ENCODE measurements around the gene GNAT2. TPM values are rescaled to one million over a fixed set of nuclear protein-coding genes. Genes with fewer than 3 reads are reported as not detected.

Gene GNAT2
- total RNA-seq, 1 experiment from 2014 or later, result 0.20 TPM

DNA sequence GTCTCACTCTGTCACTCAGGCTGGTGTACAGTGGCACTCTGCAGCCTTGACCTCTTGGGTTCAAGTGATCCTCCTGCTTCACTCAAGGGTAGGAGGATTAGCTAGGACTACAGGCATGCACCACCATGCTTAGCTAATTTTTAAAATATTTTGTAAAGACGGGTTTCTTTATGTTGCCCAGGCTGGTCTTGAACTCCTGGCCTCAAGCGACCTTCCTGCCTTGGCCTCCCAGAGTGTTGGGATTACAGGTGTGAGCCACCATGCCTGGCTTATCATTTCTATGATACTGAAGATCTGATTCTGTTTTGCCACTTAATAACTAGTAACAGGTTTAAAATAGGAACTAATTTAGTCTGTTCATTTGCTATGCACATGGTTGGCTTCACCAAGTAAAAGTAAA lies 37.4 kb downstream of the GNAT2 start:
- H3K36me3 Mint-ChIP-seq (ENCODE audit: insufficient read depth in 1 of 3, low read depth in 3 of 3), result peaks cover 18 to 58% (median 53%) of the 10 kb centered on the region in 3 experiments; a peak in 6 of 7 replicates
- Histone ChIP-seq H4K91ac (ENCODE audit: insufficient read length, low read depth, low read length) (no peak overlapping the region), H2BK5ac (ENCODE audit: insufficient read length, low read length) (no peak overlapping the region), H4K8ac (replicated peaks; ENCODE audit: insufficient read length, low read depth, low read length) (no peak overlapping the region), H2BK15ac (ENCODE audit: low read depth, low read length) (no peak overlapping the region), H2AFZ (ENCODE audit: low read length) (no peak overlapping the region), H4K5ac (ENCODE audit: insufficient read length, low read depth, low read length) (no peak overlapping the region), H3K27me3 (ENCODE audit: insufficient read depth, low read length) (no peaks in the 10 kb centered on the region), H3K79me2 (ENCODE audit: insufficient read depth, low read length) (no peaks in the 10 kb centered on the region), H3K23ac (ENCODE audit: insufficient read length, low read depth, low read length) (no peak overlapping the region), H3K9me3 (ENCODE audit: control insufficient read depth, low read depth, low read length) (no peaks in the 10 kb centered on the region), H2BK120ac (ENCODE audit: low read depth, low read length, poor library complexity, severe bottlenecking) (no peak overlapping the region), H3K23me2 (ENCODE audit: insufficient read length, low read depth, low read length, poor library complexity, severe bottlenecking) (no peaks in the 10 kb centered on the region), H3K4me1 (ENCODE audit: insufficient read depth, low read length) (no peaks in the 10 kb centered on the region), H2AK5ac (ENCODE audit: insufficient read length, low read length) (no peak overlapping the region), H2BK20ac (ENCODE audit: low read depth, low read length, poor library complexity, severe bottlenecking) (no peak overlapping the region), H3K79me1 (ENCODE audit: insufficient read depth, low read depth, low read length, poor library complexity, severe bottlenecking) (no peaks in the 10 kb centered on the region), H3K4ac (ENCODE audit: low read depth, low read length) (no peak overlapping the region), H3K18ac (ENCODE audit: insufficient read length, low read depth, low read length) (no peak overlapping the region), H3T11ph (ENCODE audit: low read length) (no peak overlapping the region), H3K9ac (ENCODE audit: extremely low read depth, insufficient read length, low read length) (no peak overlapping the region), H3K4me2 (ENCODE audit: insufficient read depth, insufficient read length, low read length) (no peak overlapping the region), H3K27ac (ENCODE audit: insufficient read length, low read depth, low read length) (no peak overlapping the region), H3K56ac (ENCODE audit: insufficient read length, low read depth, low read length) (no peak overlapping the region), H3K14ac (ENCODE audit: insufficient read depth, low read length) (no peak overlapping the region), H4K20me1 (ENCODE audit: control insufficient read depth, insufficient read depth, insufficient read length) (no peaks in the 10 kb centered on the region), H2BK12ac (ENCODE audit: insufficient read length, low read depth, low read length) (no peak overlapping the region)
- TF ChIP-seq, protein P1, sequence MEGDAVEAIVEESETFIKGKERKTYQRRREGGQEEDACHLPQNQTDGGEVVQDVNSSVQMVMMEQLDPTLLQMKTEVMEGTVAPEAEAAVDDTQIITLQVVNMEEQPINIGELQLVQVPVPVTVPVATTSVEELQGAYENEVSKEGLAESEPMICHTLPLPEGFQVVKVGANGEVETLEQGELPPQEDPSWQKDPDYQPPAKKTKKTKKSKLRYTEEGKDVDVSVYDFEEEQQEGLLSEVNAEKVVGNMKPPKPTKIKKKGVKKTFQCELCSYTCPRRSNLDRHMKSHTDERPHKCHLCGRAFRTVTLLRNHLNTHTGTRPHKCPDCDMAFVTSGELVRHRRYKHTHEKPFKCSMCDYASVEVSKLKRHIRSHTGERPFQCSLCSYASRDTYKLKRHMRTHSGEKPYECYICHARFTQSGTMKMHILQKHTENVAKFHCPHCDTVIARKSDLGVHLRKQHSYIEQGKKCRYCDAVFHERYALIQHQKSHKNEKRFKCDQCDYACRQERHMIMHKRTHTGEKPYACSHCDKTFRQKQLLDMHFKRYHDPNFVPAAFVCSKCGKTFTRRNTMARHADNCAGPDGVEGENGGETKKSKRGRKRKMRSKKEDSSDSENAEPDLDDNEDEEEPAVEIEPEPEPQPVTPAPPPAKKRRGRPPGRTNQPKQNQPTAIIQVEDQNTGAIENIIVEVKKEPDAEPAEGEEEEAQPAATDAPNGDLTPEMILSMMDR (conservative IDR thresholded peaks at IDR 0.05), result no peak
- DNase-seq, result no peak
- H3K9me3 Mint-ChIP-seq, result no peaks in the 10 kb centered on the region
- no peaks in the 10 kb centered on the region for H3K27me3 Mint-ChIP-seq (ENCODE audit: low read depth)
- no peaks in the 10 kb centered on the region for H3K4me1 Mint-ChIP-seq
- no peak overlapping the region for H3K27ac Mint-ChIP-seq
- H3K4me3 Mint-ChIP-seq, result no peak overlapping the region
- WGBS (ENCODE audit: extremely low coverage, insufficient read length, low lambda C conversion rate), result no CpG with 5 or more reads among the region's 2 CpGs
